ENCODE results near the gene KCTD4.

GRCh38 chr13:45219938-45220375 is 19.1 kb upstream of the KCTD4 start:
- TF ChIP-seq, protein P1, sequence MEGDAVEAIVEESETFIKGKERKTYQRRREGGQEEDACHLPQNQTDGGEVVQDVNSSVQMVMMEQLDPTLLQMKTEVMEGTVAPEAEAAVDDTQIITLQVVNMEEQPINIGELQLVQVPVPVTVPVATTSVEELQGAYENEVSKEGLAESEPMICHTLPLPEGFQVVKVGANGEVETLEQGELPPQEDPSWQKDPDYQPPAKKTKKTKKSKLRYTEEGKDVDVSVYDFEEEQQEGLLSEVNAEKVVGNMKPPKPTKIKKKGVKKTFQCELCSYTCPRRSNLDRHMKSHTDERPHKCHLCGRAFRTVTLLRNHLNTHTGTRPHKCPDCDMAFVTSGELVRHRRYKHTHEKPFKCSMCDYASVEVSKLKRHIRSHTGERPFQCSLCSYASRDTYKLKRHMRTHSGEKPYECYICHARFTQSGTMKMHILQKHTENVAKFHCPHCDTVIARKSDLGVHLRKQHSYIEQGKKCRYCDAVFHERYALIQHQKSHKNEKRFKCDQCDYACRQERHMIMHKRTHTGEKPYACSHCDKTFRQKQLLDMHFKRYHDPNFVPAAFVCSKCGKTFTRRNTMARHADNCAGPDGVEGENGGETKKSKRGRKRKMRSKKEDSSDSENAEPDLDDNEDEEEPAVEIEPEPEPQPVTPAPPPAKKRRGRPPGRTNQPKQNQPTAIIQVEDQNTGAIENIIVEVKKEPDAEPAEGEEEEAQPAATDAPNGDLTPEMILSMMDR (conservative IDR thresholded peaks at IDR 0.05; ENCODE audit: low read depth, low read length) = no peak
- no peak for TF ChIP-seq EZH2phosphoT487 (IDR thresholded peaks at IDR 0.05; ENCODE audit: borderline replicate concordance, low read length)
- TF ChIP-seq EZH2 (IDR thresholded peaks at IDR 0.05; ENCODE audit: low read length, unreplicated experiment) = no peak
